SU-DHL-6 (cell line): ENCODE measurements around the gene DCAF12.

Source experiments
- H2AFZ ChIP-seq: fragments of 200-600 bp; sonication (generic); 2 replicates; pipeline ENCODE4 v1.6.1; 2014; ENCODE audit warnings: low read depth, mild to moderate bottlenecking, moderate library complexity, mixed read lengths, antibody characterized with exemption, low read length; ENCODE audit not compliant: severe bottlenecking
- H3F3A ChIP-seq: fragments of 200-600 bp; shearing (Covaris generic); 2 replicates; pipeline ENCODE4 v1.6.0; 2016; ENCODE audit warnings: antibody characterized with exemption, mild to moderate bottlenecking; ENCODE audit not compliant: insufficient read depth
- H3K27ac ChIP-seq: fragments of 200-600 bp; sonication (generic); 2 replicates; pipeline ENCODE4 v1.5.1; 2016; ENCODE audit warnings: low read depth, mild to moderate bottlenecking, low read length, moderate library complexity, mixed read lengths
- H3K27me3 ChIP-seq: fragments of 200-600 bp; sonication (generic), shearing (Covaris generic); 2 replicates; pipeline ENCODE4 v1.6.0; 2014; ENCODE audit warnings: mild to moderate bottlenecking, low read length
- H3K36me3 ChIP-seq: fragments of 200-600 bp; sonication (generic); 2 replicates; pipeline ENCODE4 v1.6.1; 2014; ENCODE audit warnings: mild to moderate bottlenecking, low read length, mixed read lengths
- H3K4me2 ChIP-seq: fragments of 300-600, 200-600 bp; shearing (Covaris generic), sonication (generic); 2 replicates; pipeline ENCODE4 v1.6.0; 2014; ENCODE audit warnings: low read length, low read depth, mild to moderate bottlenecking; ENCODE audit not compliant: poor library complexity, severe bottlenecking
- H3K4me3 ChIP-seq: fragments of 200-600 bp; sonication (generic); 2 replicates; pipeline ENCODE4 v1.5.1; 2014; ENCODE audit warnings: antibody characterized with exemption, low read length, mild to moderate bottlenecking, mixed read lengths; ENCODE audit not compliant: insufficient read depth, poor library complexity, severe bottlenecking
- H3K79me2 ChIP-seq: fragments of 200-600 bp; sonication (generic); 2 replicates; pipeline ENCODE4 v1.6.1; 2014; ENCODE audit warnings: mild to moderate bottlenecking, low read length, moderate library complexity; ENCODE audit not compliant: insufficient read depth
- H3K9ac ChIP-seq: fragments of 200-600 bp; sonication (generic); 2 replicates; pipeline ENCODE4 v1.7.0; 2014; ENCODE audit warnings: mild to moderate bottlenecking, low read length
- H3K9me2 ChIP-seq: fragments of 200-600 bp; sonication (generic); replicated peaks from 2 replicates; pipeline ENCODE4 v1.6.1; 2014; ENCODE audit warnings: low read length; ENCODE audit not compliant: insufficient read depth
- H3K9me3 ChIP-seq: fragments of 200-600 bp; sonication (generic); 2 replicates; pipeline ENCODE4 v1.6.1; 2014; ENCODE audit warnings: low read length, mixed read lengths; ENCODE audit not compliant: insufficient read depth
- H4K20me1 ChIP-seq: fragments of 200-600 bp; sonication (generic); 2 replicates; pipeline ENCODE4 v1.6.1; 2014; ENCODE audit warnings: low read depth, mild to moderate bottlenecking, antibody characterized with exemption, low read length, moderate library complexity, mixed read lengths
- CTCF ChIP-seq: fragments of 200-600 bp; sonication (generic); IDR thresholded peaks from one replicate; pipeline ENCODE4 v1.5.1; 2017; ENCODE audit warnings: antibody characterized with exemption, mild to moderate bottlenecking, low read length, moderate library complexity; ENCODE audit not compliant: insufficient read depth, poor library complexity, severe bottlenecking
- EZH2phosphoT487 ChIP-seq: fragments of 200-600 bp; sonication (generic), shearing (Covaris generic); conservative IDR thresholded peaks from 2 replicates; pipeline ENCODE4 v1.6.1; 2018; ENCODE audit warnings: mild to moderate bottlenecking, antibody characterized with exemption, low read length, moderate library complexity, mixed read lengths

DCAF12 gene

DNA sequence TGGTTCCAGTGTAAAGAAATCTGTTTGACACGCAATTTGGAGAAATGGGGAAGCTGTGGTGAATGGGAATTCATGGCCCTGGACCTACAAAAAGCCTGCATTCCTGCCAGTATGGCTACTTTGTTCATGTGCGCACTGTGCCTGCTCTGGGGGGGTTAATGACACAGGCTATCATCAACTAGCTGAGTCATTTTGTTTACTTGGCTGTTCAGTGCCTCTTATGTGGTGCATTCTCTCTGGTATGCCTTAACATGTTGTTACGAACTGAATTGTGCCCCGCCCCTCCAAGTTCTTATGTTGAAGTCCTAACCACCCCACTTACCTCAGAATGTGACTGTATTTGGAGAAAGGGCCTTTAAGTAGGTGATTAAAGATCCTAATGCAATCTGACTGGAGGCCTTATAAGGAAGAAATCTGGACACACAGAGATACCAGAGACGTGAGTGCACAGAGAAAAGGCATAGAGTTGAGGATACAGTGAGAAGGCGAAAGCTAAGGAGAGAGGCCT is 31.9 kb upstream of the DCAF12 start:
- H3F3A ChIP-seq, result no peaks in the 10 kb centered on the region

DNA sequence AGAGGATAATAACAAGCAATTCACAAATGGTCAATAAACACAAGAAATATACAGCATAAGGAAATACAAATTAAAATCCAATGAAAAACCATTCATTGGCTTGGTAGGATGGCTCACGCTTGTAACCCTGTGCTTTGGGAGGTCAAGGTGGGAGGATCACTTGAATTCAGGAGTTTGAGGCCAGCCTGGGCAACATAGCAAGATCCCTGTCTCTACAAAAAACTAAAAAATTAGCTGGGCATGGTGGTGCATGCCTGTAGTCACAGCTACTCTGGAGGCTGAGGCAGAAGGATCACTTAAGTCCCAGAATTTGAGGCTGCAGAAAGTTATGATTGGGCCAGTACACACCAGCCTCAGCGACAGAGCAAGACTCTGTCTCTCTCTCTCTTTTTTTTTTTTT is 31.4 kb upstream of the DCAF12 start:
- H3K4me2 ChIP-seq, result no peak overlapping the region
- no peaks in the 10 kb centered on the region for H3F3A ChIP-seq
- no peak for TF ChIP-seq EZH2phosphoT487
- no peak for TF ChIP-seq CTCF
- H3K27me3 ChIP-seq, result no peaks in the 10 kb centered on the region
- H3K27ac ChIP-seq, result no peak overlapping the region
- H4K20me1 ChIP-seq, result no peaks in the 10 kb centered on the region
- H3K36me3 ChIP-seq, result no peaks in the 10 kb centered on the region
- no peak overlapping the region for H2AFZ ChIP-seq
- H3K9me3 ChIP-seq, result no peaks in the 10 kb centered on the region
- no peaks in the 10 kb centered on the region for H3K9me2 ChIP-seq
- H3K79me2 ChIP-seq, result no peaks in the 10 kb centered on the region
- no peak overlapping the region for H3K9ac ChIP-seq
- H3K4me3 ChIP-seq, result no peak overlapping the region

More for the DNA sequence above, 31.9 kb upstream of the DCAF12 start:
- no peak overlapping the region for H3K4me3 ChIP-seq
- no peaks in the 10 kb centered on the region for H3K79me2 ChIP-seq
- no peaks in the 10 kb centered on the region for H3K27me3 ChIP-seq
- no peak overlapping the region for H2AFZ ChIP-seq
- no peaks in the 10 kb centered on the region for H3K9me2 ChIP-seq
- TF ChIP-seq CTCF (no peak), EZH2phosphoT487 (no peak)
- H3K36me3 ChIP-seq, result no peaks in the 10 kb centered on the region
- no peak overlapping the region for H3K9ac ChIP-seq
- H3K4me2 ChIP-seq, result no peak overlapping the region
- H3K9me3 ChIP-seq, result no peaks in the 10 kb centered on the region
- H3K27ac ChIP-seq, result no peak overlapping the region
- H4K20me1 ChIP-seq, result no peaks in the 10 kb centered on the region

GRCh38 chr9:34157318-34157717 is 30.8 kb upstream of the DCAF12 start:
- H3K4me2 ChIP-seq, result no peak overlapping the region
- no peak overlapping the region for H3K27ac ChIP-seq
- H3K36me3 ChIP-seq, result no peaks in the 10 kb centered on the region
- no peaks in the 10 kb centered on the region for H4K20me1 ChIP-seq
- no peaks in the 10 kb centered on the region for H3K9me3 ChIP-seq
- H3F3A ChIP-seq, result no peaks in the 10 kb centered on the region
- no peaks in the 10 kb centered on the region for H3K27me3 ChIP-seq
- H2AFZ ChIP-seq, result no peak overlapping the region
- H3K4me3 ChIP-seq, result no peak overlapping the region
- TF ChIP-seq CTCF (no peak), EZH2phosphoT487 (no peak)
- H3K9ac ChIP-seq, result no peak overlapping the region
- H3K9me2 ChIP-seq, result no peaks in the 10 kb centered on the region
- H3K79me2 ChIP-seq, result no peaks in the 10 kb centered on the region
